ENCODE measurements around the gene ASIC4. TPM values are rescaled to one million over a fixed set of nuclear protein-coding genes. Genes with fewer than 3 reads are reported as not detected.

ASIC4 gene
- total RNA-seq, 1 experiment from 2014 or later, result not detected

DNA sequence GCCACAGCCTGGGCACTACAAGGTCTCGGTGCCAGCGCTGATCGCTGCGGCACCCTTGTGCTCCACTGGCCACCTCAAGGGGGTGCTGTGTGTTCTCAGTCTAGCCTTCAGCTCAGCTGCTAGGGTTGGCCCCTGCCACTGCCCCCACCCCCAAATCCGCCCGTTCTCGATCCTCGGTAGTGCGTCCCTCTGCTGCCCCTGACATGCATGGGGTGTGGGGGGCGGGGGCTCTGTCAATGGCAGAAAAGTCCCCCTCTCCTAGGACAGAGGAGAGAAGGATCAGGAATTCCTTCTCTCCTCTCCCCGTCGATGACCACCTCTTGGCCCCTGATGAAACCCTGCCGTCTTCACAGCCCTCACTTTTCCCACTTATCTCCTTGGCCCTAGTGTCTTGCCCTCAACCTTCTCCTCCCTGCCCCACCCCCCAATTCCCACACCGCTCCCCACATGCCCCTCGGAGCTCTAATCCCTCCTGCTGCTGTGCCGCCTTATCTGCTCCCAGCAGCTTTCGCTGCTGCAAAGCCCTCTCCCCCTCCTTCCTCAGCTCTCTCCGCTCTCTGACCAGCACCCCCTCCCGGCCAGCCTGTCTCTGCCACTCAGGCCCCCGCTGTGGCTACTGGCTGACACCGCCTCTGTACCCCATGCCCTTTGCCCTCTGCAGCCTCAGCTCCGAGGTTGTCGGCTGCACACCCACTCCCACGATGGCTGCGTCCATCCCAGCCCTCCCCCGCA is 4.3 kb upstream of the ASIC4 start:
- in situ Hi-C loops (cut with HindIII; ENCODE audit: low sequenced_read_pairs), result no loop called here
- DNase-seq (ENCODE audit: low spot score), result peak; percentile 71

DNA sequence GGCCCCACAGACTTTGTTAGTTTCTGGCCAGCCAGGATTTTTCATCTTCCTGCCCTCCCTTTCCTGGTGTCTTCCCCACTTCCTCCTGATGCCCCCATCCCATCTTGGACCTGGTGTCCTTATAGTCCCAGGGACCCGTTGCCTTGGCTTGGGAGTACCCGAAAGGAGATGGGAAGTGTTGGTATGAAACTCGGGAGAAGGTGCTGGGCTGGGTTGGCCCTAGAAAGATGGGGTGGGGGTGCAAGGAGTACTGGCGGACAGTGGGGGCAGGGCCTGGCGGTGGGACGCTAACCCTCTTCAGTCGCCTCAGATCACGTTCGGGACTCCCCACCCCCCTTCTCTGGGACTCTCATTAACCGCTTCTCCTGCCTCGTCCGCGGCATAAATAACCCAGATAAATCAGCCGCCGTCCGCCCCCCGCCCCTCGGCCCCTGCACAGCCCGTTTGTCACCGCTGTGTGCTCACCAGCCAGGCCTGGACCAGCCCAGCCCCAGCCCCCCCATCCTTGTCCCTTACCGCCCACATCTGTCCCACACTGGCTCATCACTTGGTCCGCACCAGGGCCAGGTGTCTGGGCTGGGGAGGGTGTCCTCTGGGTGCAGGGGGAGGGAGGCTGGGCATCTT is 3.7 kb upstream of the ASIC4 start:
- in situ Hi-C loops (cut with HindIII; ENCODE audit: low sequenced_read_pairs), result no loop called here
- no peak for DNase-seq (ENCODE audit: low spot score)

DNA sequence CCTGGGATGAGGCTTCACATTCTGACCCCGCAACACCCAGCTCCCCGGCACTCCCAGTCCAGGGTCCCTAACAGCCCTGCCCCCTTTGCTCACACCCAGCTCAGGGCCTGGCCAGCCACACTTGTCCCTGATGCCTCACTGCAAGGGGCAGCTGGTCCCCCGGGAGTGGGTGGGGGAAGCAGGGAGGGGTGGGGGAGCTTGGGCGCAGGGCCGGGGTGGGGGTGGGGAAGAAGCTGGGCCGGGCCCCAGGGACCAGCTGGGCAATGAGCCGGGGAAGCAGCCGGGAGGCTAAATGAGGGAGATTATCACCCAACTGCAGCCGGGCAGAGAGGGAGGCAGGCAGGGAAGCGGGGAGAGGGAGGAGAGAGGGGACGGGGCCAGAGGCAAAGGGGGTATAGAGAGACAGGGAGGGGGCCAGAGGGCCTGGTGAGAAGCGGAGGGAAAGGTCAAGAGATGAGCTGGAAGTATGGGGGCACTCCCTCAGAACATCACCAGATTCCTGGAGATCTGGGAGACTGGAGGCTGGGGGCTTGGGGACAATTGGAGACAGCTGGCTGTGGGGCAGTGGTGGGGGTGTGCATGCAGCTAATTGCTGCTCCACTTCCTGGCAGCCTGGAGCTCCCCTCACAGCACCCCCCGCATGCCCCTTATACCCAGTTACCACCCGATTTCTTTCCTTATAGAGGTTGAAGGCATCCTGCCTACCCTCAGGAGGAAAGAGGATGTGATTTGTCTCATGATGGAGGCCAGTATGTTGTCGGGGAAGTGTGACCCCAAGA is 2.5 kb upstream of the ASIC4 start:
- DNase-seq (ENCODE audit: low spot score), result no peak
- in situ Hi-C loops (cut with HindIII; ENCODE audit: low sequenced_read_pairs), result no loop called here

DNA sequence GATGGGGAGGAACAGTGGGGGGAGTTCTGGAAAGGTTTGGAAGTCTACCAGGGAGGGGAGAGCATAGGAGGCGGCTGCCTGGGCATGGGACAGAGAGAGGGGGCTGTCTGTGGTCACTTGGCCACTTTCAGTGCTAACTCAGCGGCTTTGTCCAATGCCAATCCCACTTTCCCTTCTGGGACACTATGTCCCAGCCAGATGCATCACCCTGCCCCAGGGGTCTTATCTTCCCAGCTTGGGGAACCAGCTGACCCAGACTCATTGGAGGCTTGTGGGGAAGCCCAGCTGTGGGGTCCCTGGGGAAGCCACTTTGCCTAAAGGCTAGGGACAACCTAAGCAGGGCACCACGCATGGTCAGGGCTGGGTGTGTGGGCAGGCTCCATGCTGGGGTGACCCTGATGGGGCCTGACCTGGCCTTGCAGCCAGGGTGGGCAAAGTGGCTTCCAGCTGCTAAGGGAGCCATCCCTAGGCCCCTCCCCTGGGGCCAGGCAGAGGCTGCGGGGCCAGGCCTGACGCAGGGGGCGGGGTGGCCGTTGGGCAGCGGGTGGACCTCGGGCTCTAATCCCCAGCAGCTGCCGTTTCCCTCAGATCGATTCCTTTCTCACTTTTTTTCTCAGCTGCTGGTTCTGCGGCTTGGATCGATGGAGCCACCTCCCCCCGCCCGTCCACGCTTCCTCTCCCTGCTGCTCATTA is 1.6 kb upstream of the ASIC4 start:
- in situ Hi-C loops (cut with HindIII; ENCODE audit: low sequenced_read_pairs), result no loop called here
- DNase-seq (ENCODE audit: low spot score), result no peak

DNA sequence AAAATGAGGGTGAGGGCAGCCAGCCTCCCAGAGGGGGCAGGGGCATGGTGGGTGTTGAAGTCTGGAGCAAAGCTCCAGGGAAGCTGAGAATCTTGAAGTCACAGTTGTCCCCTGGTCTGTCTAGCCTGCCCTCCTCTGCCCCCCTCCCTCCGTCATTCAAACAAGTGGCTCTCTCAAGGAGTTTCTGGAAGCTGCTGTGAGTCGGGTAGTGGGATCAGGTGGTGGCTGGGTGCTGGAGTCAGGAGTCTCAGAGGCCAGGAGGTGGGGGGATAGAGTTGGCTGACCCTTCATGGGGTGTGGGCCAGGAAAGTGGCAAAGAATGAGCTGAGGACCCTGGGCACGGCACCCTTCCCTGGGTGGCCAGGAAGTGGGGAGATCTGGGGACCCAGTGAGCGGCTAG is 495 bp upstream of the ASIC4 start:
- in situ Hi-C loops (cut with HindIII; ENCODE audit: low sequenced_read_pairs), result no loop called here
- no peak for DNase-seq (ENCODE audit: low spot score)

DNA sequence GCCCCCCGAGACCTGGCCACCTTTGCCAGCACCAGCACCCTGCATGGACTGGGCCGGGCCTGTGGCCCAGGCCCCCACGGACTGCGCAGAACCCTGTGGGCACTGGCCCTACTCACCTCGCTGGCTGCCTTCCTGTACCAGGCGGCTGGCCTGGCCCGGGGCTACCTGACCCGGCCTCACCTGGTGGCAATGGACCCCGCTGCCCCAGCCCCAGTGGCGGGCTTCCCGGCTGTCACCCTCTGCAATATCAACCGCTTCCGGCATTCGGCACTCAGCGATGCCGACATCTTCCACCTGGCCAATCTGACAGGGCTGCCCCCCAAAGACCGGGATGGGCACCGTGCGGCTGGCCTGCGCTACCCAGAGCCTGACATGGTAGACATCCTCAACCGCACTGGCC is 554 bp downstream of the ASIC4 start:
- DNase-seq (ENCODE audit: low spot score), result no peak
- in situ Hi-C loops (cut with HindIII; ENCODE audit: low sequenced_read_pairs), result no loop called here

DNA sequence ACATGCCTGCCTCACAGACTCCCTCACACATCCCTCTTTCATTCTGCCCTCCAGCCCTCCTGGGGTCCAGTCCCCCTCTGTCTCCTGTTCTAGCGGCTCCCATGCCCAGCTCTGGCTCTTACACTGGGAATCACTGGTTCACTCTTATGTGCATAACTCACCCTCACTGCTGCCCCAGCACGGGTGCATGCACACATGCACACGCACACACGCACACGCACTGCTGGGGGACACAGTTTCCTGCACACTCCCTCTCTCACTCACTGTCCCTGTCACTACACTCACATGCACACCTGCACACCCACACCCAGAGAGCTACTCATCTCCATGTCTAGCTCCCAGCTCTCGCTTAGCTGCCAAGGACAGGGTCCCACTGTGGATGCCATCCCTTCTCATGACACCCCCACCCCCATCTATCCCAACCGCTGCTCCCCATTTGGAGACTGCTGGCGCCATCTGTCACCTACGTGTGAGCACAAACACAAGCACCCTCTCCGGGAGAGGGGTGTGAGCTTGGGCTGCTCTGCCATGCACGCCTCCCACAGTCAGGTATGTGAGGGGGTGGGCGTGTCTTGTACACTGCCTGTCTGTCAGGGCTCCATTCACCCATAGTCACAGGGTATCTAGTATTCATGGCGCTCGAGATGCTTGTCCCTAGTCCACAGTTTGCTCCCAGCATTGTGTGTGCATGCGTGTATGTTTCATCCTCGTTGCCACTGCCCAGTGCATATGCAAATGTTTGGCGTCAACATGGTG is 1.8 kb downstream of the ASIC4 start:
- no peak for DNase-seq (ENCODE audit: low spot score)
- in situ Hi-C loops (cut with HindIII; ENCODE audit: low sequenced_read_pairs), result no loop called here

DNA sequence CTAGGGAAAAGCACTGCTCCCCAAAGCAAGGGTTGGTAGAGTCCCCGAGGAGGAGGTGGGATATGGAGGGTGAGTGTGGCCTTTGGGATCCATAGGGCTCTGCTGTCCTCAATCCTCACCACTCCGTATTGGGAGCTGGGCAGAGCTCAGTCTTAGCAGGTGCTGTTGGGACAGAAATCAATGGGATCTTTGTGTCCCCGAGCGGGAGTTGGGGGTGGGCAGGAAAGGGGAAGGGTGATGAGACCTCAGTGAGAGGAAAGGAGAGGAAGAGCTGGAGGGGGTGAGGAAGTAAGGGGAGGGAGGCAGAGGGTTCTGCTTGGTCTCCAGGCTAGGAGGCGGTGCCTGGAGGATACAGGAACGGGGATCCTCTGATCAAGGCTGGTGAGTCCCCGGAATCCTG is 2.6 kb downstream of the ASIC4 start:
- in situ Hi-C loops (cut with HindIII; ENCODE audit: low sequenced_read_pairs), result no loop called here
- DNase-seq (ENCODE audit: low spot score), result no peak

DNA sequence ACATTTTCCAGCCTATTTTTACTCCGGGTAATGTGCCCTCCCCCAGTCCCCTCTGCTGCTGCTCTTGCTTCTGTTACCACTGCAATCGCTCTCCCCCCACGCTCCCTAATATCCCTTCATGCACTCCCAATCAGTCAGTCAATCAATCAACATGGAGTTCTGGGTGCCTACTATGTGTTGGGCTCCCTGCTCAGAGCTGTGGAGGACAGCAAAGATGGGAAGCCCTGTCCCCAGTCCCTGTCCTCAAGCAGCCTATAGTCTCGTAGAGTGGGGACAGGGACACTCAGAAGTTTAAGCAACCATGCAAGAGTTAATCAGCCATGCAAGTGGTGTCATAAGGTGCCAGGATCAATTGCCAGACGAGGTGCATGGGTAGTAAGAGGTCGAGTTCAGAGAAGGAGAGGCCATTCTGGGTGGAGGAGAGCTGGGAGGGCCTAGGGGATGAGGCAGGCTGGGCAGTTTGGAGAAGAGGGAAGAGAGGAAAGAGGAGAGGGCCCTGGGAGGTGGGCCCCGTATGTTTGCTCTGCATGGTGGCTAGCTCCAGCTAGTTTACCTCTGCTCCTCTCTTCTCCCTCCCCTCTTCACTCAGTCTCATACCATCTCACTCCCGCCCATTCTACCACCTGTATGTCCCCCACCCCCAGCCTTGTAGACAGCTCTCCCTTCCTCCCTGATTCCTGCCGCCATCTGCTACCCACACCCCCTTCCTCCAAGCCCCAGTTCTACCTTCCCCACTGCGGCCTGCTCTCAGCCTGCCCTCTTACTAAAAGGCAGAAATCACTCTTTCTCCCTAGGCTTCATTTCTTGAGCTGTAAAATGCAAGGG is 3.9 kb downstream of the ASIC4 start:
- in situ Hi-C loops (cut with HindIII; ENCODE audit: low sequenced_read_pairs), result no loop called here
- no peak for DNase-seq (ENCODE audit: low spot score)

DNA sequence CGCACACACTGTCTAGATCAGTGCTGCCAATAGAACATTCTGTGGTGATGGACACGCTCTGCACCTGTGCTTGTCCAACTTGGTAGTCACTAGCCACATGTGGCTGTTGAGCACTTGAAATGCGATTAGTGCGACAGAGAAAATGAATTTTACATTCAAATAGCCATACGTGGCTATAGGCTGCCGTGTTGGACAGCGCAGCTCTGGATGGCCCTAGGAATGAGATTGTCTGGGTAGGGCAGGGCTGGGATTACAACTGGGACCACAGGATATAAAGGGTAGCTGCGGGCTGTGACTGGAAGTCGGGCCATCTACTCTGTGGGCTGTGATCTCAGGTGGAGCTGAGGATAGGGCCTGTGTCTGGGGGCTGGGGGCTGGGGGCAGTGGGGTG is 5.2 kb downstream of the ASIC4 start:
- in situ Hi-C loops (cut with HindIII; ENCODE audit: low sequenced_read_pairs), result no loop called here

DNA sequence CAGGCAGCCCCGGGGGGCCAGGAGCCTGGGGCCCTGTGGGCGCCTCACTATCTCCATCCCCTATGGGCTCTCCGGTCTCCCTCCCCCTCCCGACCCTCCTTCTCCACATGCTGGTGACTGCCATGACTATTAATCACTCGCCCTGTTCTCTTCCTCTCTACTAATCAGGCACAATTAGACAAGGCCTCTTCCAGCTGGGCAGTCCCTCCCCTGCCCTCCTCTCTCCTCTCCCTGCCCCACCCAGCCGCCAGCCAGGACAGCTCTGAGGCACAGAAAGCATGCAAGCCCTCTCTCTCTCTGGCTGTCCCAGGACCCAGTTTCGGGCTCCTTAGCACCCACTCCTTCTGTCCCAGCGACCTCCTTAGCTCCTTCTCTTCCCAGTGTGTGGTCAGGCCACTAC is 5.8 kb downstream of the ASIC4 start:
- DNase-seq (ENCODE audit: low spot score), result no peak
- in situ Hi-C loops (cut with HindIII; ENCODE audit: low sequenced_read_pairs), result no loop called here

More for the DNA sequence above, 5.2 kb downstream of the ASIC4 start:
- DNase-seq (ENCODE audit: low spot score), result no peak

DNA sequence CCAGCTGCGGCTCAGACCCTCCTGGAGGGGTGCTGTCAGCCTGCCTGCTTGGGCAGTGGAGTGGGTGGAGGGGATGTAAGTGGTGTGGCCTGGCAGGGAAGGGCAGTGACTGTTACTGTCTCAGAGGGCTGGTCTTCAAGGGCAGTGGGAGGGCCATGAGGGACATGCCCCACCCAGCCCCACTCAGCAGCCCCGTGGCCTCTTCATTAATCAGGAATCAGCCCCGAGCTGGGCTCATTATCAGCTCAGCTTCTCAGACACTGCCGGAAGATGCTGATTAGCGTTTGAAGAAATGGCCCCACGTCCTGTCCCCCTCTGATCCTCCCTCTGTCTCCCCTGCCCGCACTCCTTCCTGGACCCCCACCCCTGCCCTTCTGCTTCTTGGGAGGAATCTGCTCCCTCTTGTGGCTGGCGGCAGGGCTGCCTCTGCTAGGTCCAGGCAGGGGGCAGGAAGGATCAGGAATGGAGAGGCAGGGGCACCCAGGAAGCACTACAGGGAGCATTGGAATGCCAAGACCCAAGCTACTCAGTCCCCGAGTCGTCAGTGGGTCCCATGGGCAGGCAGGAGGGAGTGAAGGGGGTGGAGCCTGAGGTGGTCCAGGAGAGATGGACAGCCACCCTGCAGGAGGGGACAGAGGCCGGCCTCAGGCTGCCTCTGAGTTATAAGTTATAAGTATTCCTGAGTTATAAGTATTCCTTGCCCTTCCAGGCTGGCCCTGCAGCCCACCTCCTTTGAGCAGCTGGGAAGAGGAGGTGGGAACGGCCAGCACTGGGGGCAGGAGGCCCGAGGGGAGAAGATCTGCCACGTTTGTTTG is 7.0 kb downstream of the ASIC4 start:
- in situ Hi-C loops (cut with HindIII; ENCODE audit: low sequenced_read_pairs), result no loop called here
- peak; percentile 58 for DNase-seq (ENCODE audit: low spot score)

DNA sequence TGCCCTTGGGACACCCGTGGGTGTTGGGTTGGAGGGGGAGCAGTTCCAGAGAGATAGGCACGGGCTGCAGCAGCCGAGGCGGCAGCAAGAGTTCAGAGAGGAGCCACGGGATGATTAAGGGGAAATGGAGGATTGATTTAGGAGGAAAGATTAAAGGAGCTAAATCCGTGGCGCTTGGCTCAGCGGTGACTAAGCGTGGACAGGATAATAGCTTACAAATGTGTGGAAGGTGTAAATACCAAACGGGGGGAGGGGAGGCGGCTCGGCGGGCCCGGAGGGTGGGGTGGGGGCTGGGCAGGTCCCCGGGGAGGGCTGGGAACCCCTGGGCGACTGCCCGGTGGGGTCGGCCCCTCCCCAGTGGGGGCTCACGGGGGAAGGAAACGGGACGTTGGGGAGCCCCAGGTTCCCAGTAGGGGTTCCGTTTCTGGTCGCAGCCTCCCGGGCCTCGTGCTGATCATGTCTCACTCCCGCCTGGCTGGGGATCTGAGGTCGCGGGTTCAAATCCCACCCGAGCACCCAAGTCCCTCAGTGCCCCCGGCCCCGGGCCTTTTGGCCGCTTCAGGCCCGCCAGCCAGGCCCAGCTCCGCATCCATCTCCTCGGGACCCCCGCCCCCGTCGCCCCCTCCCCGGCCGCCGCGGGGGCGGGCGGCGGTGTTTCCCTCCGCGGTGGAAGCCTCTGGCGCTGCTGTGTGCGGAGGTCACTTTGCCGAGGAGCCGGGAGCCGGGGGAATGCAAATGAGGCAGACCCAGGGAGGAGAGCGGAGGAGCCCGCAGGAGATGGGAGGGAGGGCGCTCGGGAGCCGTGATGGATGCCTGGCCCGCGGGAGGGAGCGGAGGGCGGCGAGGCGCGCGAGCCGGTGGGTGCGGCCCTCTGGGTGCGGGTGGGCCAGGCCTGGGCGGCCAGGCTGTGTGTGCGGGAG is 8.1 kb downstream of the ASIC4 start:
- DNase-seq (ENCODE audit: low spot score), result no peak
- in situ Hi-C loops (cut with HindIII; ENCODE audit: low sequenced_read_pairs), result no loop called here

DNA sequence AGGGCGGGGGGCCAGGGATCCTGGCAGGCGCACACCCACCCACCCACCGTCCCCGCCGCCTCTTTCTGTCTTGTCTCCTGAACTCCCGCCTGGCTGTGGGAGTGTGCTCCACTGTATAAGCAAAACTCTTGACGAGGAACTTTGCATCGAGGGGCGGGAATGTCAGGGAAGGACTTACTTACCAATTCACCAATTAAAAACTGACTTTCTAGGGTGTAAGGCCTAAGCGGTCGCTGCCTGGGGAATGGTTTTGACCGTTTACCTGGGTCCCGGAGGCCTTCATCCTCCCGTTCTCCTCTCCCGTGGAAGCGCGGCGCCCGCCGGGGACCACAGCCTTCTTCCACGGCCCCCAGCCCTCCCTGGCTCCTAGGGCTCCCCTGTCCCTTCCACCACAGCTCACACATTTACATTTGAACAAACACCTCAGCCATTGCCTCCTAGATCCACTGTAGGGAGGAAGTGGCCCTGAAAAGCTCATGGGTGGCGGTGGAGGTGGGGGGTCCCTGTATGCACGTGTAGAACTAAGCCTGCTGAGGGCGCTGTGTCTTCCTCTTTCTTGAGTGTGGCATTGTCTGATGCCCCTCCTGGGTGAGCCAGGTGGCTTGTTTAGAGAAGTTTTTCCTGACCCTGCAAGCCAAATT is 8.9 kb downstream of the ASIC4 start:
- in situ Hi-C loops (cut with HindIII; ENCODE audit: low sequenced_read_pairs), result no loop called here
- DNase-seq (ENCODE audit: low spot score), result no peak

DNA sequence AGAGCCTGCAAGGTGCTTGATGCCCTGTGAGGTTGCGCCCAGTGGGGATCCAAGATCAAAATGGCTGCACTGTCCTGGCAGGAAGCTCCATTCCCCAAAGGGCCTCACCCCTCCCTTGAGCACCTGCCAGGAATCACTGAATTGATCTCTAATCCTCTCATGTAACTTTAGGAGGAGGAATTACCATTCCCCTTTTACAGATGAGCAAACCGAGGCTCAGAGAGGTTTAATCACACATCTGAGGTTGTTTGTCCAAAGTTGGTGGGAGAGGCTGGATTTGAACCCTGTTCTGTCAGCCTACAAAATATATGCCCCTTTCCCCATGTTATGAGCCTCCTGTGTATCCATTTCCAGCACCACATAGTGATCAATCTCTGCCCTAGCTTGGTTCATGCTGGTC is 10.5 kb downstream of the ASIC4 start:
- no peak for DNase-seq (ENCODE audit: low spot score)
- in situ Hi-C loops (cut with HindIII; ENCODE audit: low sequenced_read_pairs), result no loop called here

DNA sequence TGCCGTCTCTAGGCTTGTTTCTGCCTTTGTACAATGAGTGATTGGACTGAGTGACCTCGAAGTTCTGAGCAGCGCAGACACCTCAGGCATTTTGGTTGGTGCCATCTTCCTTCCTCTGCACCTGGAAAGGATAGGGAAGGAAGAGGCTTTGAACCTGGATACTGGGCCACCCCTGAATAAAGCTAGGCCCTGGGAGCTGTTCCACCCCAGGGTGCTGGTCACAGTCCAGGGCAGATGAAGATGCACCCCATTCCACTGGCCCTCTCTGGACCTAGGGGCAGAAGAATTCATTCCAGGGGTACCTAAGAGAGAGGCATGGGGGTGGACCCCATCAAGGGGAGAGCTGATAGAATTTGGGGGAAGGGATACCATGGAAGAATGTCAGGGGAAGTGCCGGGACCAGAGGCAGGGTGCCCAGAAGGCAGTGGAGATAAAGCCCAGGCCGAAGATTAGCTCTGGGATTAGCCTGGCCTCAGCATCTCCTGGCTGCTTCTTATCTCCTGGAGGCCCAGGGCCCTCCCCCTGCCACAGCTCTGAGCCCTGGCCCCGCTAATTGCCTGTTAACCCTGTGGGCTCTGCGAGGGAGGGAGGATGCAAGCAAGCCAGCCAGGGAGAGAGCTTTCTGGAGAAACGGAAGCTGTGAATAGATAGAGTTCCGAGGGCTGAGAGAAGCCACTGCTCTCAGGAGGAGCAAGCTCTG is 11.4 kb downstream of the ASIC4 start:
- in situ Hi-C loops (cut with HindIII; ENCODE audit: low sequenced_read_pairs), result no loop called here

More for the DNA sequence above, 11.4 kb downstream of the ASIC4 start:
- DNase-seq (ENCODE audit: low spot score), result no peak
